Neural cell (in vitro differentiated cells): ENCODE results near the gene ATF2.

Experiments used
- EP300 ChIP-seq: fragments of 450-650 bp; conservative IDR thresholded peaks from 2 replicates; pipeline ENCODE4 v1.6.1; 2014; ENCODE audit warnings: antibody characterized with exemption, mild to moderate bottlenecking, moderate library complexity; ENCODE audit not compliant: poor library complexity, severe bottlenecking
- EZH2 ChIP-seq: fragments of 200-600, 300-800 bp; shearing (Covaris generic), sonication (generic); IDR thresholded peaks from 2 replicates; pipeline ENCODE4 v1.6.1; 2014; ENCODE audit warnings: antibody characterized with exemption, low read length, borderline replicate concordance, mild to moderate bottlenecking; ENCODE audit not compliant: insufficient read depth, poor library complexity, severe bottlenecking
- MXI1 ChIP-seq: fragments of 450-650 bp; conservative IDR thresholded peaks from 2 replicates; pipeline ENCODE4 v1.6.1; 2014; ENCODE audit warnings: antibody characterized with exemption, mild to moderate bottlenecking; ENCODE audit not compliant: poor library complexity, severe bottlenecking
- POLR2AphosphoS5 ChIP-seq: IDR thresholded peaks from 2 replicates; pipeline ENCODE4 v1.6.1; 2012
- RAD21 ChIP-seq: fragments of 450-650 bp; conservative IDR thresholded peaks from 2 replicates; pipeline ENCODE4 v1.6.1; 2014; ENCODE audit warnings: antibody characterized with exemption, mild to moderate bottlenecking, moderate library complexity
- SMC3 ChIP-seq: fragments of 450-650 bp; conservative IDR thresholded peaks from 2 replicates; pipeline ENCODE4 v1.6.1; 2014; ENCODE audit warnings: antibody characterized with exemption, mild to moderate bottlenecking, moderate library complexity; ENCODE audit not compliant: poor library complexity
- TAF1 ChIP-seq: IDR thresholded peaks from 2 replicates; pipeline ENCODE4 v1.6.1; 2012; ENCODE audit warnings: low read depth
- TF ChIP-seq, protein P1 (sequence below): fragments of 450-650 bp; IDR thresholded peaks from 2 replicates; pipeline ENCODE4 v1.5.1; 2014; ENCODE audit warnings: antibody characterized with exemption, mild to moderate bottlenecking, moderate library complexity; ENCODE audit not compliant: poor library complexity, severe bottlenecking
- TF ChIP-seq, protein P2 (sequence below): IDR thresholded peaks from 2 replicates; pipeline ENCODE4 v1.6.1; 2012; ENCODE audit warnings: borderline replicate concordance

DNA sequence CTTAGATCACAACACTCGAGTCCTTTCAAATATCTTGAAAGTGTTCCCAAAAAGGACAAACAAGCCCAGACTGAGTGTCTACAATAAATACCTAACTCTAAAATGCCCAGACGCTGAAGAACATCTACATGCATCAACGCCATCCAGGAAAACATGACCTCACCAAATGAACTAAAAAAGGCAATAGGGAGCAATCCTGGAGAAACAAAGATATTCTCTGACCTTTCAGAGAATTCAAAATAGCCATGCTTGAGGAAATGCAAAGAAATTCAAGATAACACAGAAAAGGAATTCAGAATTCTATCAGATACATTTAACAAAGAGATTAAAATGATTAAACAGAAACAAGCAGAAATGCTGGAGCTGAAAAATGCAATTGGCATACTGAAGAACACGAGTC, 101.6 kb downstream of the ATF2 start:
- TF ChIP-seq POLR2AphosphoS5 (no peak), EP300 (no peak), EZH2 (no peak), RAD21 (no peak), TAF1 (no peak), SMC3 (no peak), MXI1 (no peak)
- TF ChIP-seq, protein P1, sequence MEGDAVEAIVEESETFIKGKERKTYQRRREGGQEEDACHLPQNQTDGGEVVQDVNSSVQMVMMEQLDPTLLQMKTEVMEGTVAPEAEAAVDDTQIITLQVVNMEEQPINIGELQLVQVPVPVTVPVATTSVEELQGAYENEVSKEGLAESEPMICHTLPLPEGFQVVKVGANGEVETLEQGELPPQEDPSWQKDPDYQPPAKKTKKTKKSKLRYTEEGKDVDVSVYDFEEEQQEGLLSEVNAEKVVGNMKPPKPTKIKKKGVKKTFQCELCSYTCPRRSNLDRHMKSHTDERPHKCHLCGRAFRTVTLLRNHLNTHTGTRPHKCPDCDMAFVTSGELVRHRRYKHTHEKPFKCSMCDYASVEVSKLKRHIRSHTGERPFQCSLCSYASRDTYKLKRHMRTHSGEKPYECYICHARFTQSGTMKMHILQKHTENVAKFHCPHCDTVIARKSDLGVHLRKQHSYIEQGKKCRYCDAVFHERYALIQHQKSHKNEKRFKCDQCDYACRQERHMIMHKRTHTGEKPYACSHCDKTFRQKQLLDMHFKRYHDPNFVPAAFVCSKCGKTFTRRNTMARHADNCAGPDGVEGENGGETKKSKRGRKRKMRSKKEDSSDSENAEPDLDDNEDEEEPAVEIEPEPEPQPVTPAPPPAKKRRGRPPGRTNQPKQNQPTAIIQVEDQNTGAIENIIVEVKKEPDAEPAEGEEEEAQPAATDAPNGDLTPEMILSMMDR, result no peak
- TF ChIP-seq, protein P2, sequence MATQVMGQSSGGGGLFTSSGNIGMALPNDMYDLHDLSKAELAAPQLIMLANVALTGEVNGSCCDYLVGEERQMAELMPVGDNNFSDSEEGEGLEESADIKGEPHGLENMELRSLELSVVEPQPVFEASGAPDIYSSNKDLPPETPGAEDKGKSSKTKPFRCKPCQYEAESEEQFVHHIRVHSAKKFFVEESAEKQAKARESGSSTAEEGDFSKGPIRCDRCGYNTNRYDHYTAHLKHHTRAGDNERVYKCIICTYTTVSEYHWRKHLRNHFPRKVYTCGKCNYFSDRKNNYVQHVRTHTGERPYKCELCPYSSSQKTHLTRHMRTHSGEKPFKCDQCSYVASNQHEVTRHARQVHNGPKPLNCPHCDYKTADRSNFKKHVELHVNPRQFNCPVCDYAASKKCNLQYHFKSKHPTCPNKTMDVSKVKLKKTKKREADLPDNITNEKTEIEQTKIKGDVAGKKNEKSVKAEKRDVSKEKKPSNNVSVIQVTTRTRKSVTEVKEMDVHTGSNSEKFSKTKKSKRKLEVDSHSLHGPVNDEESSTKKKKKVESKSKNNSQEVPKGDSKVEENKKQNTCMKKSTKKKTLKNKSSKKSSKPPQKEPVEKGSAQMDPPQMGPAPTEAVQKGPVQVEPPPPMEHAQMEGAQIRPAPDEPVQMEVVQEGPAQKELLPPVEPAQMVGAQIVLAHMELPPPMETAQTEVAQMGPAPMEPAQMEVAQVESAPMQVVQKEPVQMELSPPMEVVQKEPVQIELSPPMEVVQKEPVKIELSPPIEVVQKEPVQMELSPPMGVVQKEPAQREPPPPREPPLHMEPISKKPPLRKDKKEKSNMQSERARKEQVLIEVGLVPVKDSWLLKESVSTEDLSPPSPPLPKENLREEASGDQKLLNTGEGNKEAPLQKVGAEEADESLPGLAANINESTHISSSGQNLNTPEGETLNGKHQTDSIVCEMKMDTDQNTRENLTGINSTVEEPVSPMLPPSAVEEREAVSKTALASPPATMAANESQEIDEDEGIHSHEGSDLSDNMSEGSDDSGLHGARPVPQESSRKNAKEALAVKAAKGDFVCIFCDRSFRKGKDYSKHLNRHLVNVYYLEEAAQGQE, result no peak
